ENCODE data around the gene GATAD2A. TPM values are rescaled to one million over a fixed set of nuclear protein-coding genes. Genes with fewer than 3 reads are reported as not detected.

Gene GATAD2A
- total and polyA plus RNA-seq, 2 of the 13 experiments (the other 11 are each of a cell fraction or from before 2014, with no cell fraction given) = 16.8 to 28.6 TPM

- TF ChIP-seq CHCHD3 (CRISPR knock-in tag; IDR thresholded peaks at IDR 0.05) = no peak
- 0 out of 2 replicates have a peak, but pooled peaks have one; percentile 43 for TF ChIP-seq CAMTA2 (CRISPR knock-in tag; IDR thresholded peaks at IDR 0.05; ENCODE audit: borderline replicate concordance)
- peak; percentile 36 for TF ChIP-seq NFYC (CRISPR knock-in tag; IDR thresholded peaks at IDR 0.05)
- TF ChIP-seq, protein P1, sequence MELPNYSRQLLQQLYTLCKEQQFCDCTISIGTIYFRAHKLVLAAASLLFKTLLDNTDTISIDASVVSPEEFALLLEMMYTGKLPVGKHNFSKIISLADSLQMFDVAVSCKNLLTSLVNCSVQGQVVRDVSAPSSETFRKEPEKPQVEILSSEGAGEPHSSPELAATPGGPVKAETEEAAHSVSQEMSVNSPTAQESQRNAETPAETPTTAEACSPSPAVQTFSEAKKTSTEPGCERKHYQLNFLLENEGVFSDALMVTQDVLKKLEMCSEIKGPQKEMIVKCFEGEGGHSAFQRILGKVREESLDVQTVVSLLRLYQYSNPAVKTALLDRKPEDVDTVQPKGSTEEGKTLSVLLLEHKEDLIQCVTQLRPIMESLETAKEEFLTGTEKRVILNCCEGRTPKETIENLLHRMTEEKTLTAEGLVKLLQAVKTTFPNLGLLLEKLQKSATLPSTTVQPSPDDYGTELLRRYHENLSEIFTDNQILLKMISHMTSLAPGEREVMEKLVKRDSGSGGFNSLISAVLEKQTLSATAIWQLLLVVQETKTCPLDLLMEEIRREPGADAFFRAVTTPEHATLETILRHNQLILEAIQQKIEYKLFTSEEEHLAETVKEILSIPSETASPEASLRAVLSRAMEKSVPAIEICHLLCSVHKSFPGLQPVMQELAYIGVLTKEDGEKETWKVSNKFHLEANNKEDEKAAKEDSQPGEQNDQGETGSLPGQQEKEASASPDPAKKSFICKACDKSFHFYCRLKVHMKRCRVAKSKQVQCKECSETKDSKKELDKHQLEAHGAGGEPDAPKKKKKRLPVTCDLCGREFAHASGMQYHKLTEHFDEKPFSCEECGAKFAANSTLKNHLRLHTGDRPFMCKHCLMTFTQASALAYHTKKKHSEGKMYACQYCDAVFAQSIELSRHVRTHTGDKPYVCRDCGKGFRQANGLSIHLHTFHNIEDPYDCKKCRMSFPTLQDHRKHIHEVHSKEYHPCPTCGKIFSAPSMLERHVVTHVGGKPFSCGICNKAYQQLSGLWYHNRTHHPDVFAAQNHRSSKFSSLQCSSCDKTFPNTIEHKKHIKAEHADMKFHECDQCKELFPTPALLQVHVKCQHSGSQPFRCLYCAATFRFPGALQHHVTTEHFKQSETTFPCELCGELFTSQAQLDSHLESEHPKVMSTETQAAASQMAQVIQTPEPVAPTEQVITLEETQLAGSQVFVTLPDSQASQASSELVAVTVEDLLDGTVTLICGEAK (IDR thresholded peaks at IDR 0.05) = no peak
- TF ChIP-seq, protein P1 (CRISPR knock-in tag; IDR thresholded peaks at IDR 0.05) = peak; percentile 65; the same call in 1 of the 2 replicates
- TF ChIP-seq SMC3 (IDR thresholded peaks at IDR 0.05; ENCODE audit: low read length) = peak; percentile 69
- TF ChIP-seq ZNF569 (CRISPR knock-in tag; IDR thresholded peaks at IDR 0.05; ENCODE audit: borderline replicate concordance) = no peak
- TF ChIP-seq GPN1 (CRISPR knock-in tag; IDR thresholded peaks at IDR 0.05; ENCODE audit: borderline replicate concordance) = no peak
- no peak for TF ChIP-seq ZNF839 (CRISPR knock-in tag; IDR thresholded peaks at IDR 0.05; ENCODE audit: borderline replicate concordance)
- TF ChIP-seq THAP11 (CRISPR knock-in tag; IDR thresholded peaks at IDR 0.05) = peak; percentile 91
- no peak for TF ChIP-seq ZNF777 (CRISPR knock-in tag; IDR thresholded peaks at IDR 0.05)
- no peak for TF ChIP-seq PCBP2 (optimal IDR thresholded peaks at IDR 0.05; ENCODE audit: low read depth, low read length, poor library complexity, severe bottlenecking)
- 0 out of 2 replicates have a peak, but pooled peaks have one; percentile 69 for TF ChIP-seq ZNF280D (CRISPR knock-in tag; IDR thresholded peaks at IDR 0.05)
- no peak for TF ChIP-seq KLF13 (CRISPR knock-in tag; IDR thresholded peaks at IDR 0.05)
- peak; percentile 96 for TF ChIP-seq GABPB1 (CRISPR knock-in tag; IDR thresholded peaks at IDR 0.05)
- TF ChIP-seq TBX2 (CRISPR knock-in tag; IDR thresholded peaks at IDR 0.05; ENCODE audit: borderline replicate concordance) = peak; percentile 66; the same call in 1 of the 2 replicates
- peak; percentile 66; the same call in 1 of the 2 replicates for TF ChIP-seq ZFY (CRISPR knock-in tag; IDR thresholded peaks at IDR 0.05)
Measured at GRCh38 chr19:19366434-19367396, 38.8 kb upstream of the GATAD2A start (continued).
